ENCODE measurements around the gene NAV2. TPM values are rescaled to one million over a fixed set of nuclear protein-coding genes. Genes with fewer than 3 reads are reported as not detected.

NAV2 gene
- total RNA-seq, 2 donors from 2014 or later, result 26.4 to 35.5 TPM

- Histone ChIP-seq H3K27ac (no peak overlapping the region), H3K27me3 (no peaks in the 10 kb centered on the region), H3K4me3 (no peak overlapping the region), H3K36me3 (replicated peaks in 1 of 2; ENCODE audit: insufficient read depth in 1 of 2, low read depth in 2 of 2) (no peaks in the 10 kb centered on the region), H3K9me3 (no peaks in the 10 kb centered on the region), H3K4me1 (peaks cover 18% of the 10 kb centered on the region)
- WGBS, 2 donors, result 72 to 78% methylated on average over 6 of the region's 6 CpGs
- DNase-seq, result no peak
- no peak for ATAC-seq
- intact Hi-C loops (cut with DNase I), result no loop called here
- no peak for TF ChIP-seq POLR2A (IDR thresholded peaks at IDR 0.05)
- no peak for TF ChIP-seq CTCF (IDR thresholded peaks at IDR 0.05)
Observed at GRCh38 chr11:19868281-19868821, 155.7 kb downstream of the NAV2 start.

GRCh38 chr11:19868871-19869270 is 156.2 kb downstream of the NAV2 start:
- peaks cover 17% of the 10 kb centered on the region for H3K4me1 ChIP-seq
- no peaks in the 10 kb centered on the region for H3K27me3 ChIP-seq
- TF ChIP-seq POLR2A (IDR thresholded peaks at IDR 0.05), result no peak
- TF ChIP-seq CTCF (IDR thresholded peaks at IDR 0.05), result no peak
- ATAC-seq (no peak), DNase-seq (no peak)
- no peak overlapping the region for H3K4me3 ChIP-seq
- intact Hi-C loops (cut with DNase I), result no loop called here
- no peaks in the 10 kb centered on the region for H3K36me3 ChIP-seq (replicated peaks in 1 of 2; ENCODE audit: insufficient read depth in 1 of 2, low read depth in 2 of 2)
- H3K27ac ChIP-seq, result no peak overlapping the region
- WGBS, 2 donors, result 89 to 97% methylated on average over 2 of the region's 2 CpGs
- H3K9me3 ChIP-seq, result no peaks in the 10 kb centered on the region

- 36 to 45% methylated on average over 2 of the region's 2 CpGs for WGBS, 2 donors
Observed at GRCh38 chr11:19869466-19869865, 156.8 kb downstream of the NAV2 start.

GRCh38 chr11:19869946-19870589 is 157.4 kb downstream of the NAV2 start:
- H3K27ac ChIP-seq, result peak overlapping the region in 1 of 4 donors; percentile 5
- 75 to 81% methylated on average over 9 of the region's 9 CpGs for WGBS, 2 donors
- no peak for ATAC-seq

More at GRCh38 chr11:19869466-19869865, 156.8 kb downstream of the NAV2 start:
- H3K9me3 ChIP-seq, result no peaks in the 10 kb centered on the region
- no peak for ATAC-seq
- no peaks in the 10 kb centered on the region for H3K27me3 ChIP-seq
- H3K27ac ChIP-seq, result no peak overlapping the region
- TF ChIP-seq CTCF (IDR thresholded peaks at IDR 0.05), result no peak
- no peak for TF ChIP-seq POLR2A (IDR thresholded peaks at IDR 0.05)
- H3K4me3 ChIP-seq, result no peak overlapping the region
- intact Hi-C loops (cut with DNase I), result no loop called here
- H3K36me3 ChIP-seq (replicated peaks in 1 of 2; ENCODE audit: insufficient read depth in 1 of 2, low read depth in 2 of 2), result no peaks in the 10 kb centered on the region
- DNase-seq, result peak in 1 of 4 donors; percentile 49
- peaks cover 11% of the 10 kb centered on the region for H3K4me1 ChIP-seq

More at GRCh38 chr11:19869946-19870589, 157.4 kb downstream of the NAV2 start:
- Histone ChIP-seq H3K4me1 (peaks cover 7% of the 10 kb centered on the region), H3K4me3 (no peak overlapping the region), H3K27me3 (no peaks in the 10 kb centered on the region), H3K9me3 (no peaks in the 10 kb centered on the region), H3K36me3 (replicated peaks in 1 of 2; ENCODE audit: insufficient read depth in 1 of 2, low read depth in 2 of 2) (no peaks in the 10 kb centered on the region)
- DNase-seq, result no peak
- TF ChIP-seq CTCF (IDR thresholded peaks at IDR 0.05) (no peak), POLR2A (IDR thresholded peaks at IDR 0.05) (no peak)
- intact Hi-C loops (cut with DNase I), result no loop called here

Measured in body of pancreas (tissue), 4 donors.